Stimulated activated CD8-positive, alpha-beta memory T cell treated with anti-CD3 and anti-CD28 coated beads, Interleukin-7, amount 100 ng/mL, for 48 hours (primary cell): ENCODE data around the gene IPO9.
A peak's percentile ranks its signal among the peaks of the same experiment; 100 is the strongest.

Experiments used
- DNase-seq, 2 donors: peaks; one replicate each; pipeline ENCODE4 v3.0.0-alpha.2; 2020; ENCODE audit warnings: low read depth in 1 of 2; ENCODE audit errors: extremely low read depth in 1 of 2

IPO9 gene

DNA sequence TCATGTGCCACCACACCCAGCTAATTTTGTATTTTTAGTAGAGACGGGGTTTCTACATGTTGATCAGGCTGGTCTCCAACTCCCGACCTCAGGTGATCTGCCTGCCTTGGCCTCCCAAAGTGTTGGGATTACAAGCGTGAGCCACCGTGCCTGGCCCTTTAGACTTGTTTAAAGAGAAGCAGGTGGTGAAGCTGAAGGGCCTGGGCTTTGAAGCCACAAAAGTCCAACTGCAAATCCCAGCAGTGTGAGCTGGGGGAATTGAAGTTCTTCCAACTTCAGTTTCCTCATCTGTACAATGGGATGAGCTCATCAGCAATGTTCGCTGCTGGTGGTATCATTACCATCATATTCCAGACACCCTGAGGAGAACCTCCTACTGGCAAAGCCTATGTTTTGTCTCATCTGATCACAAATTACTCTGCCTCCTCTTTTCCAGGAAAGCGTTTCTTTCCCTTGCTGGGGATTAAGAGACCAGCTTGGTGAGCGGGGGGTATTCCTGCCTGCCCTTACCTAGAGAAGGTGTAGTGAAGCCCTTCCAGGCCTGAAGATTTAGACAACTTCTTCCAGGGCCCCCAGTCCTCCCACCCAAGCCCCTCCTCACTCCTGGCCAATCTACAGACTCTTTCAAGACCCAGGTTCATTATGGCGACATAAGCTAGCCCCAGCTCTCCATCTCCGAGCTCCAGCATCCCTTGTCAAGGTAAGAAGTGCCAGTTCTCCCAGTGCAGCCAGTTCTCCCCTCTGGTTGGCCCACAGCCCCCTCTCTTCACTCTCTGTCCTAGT, 57.3 kb downstream of the IPO9 start:
- no peak for DNase-seq

GRCh38 chr1:201887116-201887866, 58.3 kb downstream of the IPO9 start:
- no peak for DNase-seq

GRCh38 chr1:201888282-201889089, 59.5 kb downstream of the IPO9 start, which contains the start of gene SHISA4:
Gene SHISA4, plus strand, starts transcription at chr1:201888898. Its CDS starts 97 bp downstream, at chr1:201888995.
- no peak for DNase-seq

DNA sequence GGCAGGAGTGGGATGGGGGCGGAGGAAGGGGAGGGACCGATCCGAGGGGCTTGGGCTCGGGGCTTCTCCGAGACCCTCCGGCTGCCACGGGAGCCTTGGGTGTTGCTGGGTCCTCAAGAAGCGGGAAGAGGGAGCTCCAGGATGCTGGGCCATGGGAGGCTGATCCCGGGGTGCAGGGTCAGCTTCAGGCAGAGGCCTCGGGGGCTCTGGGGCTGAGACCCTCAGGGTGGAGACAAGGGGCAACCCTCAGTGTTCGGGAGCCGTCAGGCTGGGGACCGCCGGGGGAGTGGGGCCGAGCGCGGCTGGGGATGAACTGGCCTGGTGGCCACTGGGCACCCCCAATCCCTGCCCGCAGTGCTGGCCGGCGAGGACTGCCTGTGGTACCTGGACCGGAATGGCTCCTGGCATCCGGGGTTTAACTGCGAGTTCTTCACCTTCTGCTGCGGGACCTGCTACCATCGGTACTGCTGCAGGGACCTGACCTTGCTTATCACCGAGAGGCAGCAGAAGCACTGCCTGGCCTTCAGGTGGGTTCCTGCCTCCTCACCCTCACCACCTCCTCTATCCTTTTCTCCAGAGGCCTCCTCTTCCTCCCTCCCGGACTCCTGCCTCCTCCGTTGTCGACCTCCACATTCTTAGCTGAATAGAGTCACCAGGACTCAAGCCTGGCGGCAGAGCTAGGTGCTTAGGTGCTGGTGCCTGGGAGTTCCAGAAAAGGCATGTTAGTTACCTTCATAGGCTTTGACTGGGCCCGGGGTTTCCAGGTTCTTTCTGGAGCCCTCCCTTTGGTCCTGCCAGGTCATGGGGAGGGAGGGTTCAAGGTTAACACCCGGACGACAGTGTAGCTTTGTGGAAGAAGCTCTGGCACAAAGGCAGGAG, 60.4 kb downstream of the IPO9 start:
- DNase-seq = no peak

- no peak for DNase-seq
These were observed 61.3 kb downstream of the IPO9 start for GRCh38 chr1:201890223-201890622.

GRCh38 chr1:201890806-201891450, 62.0 kb downstream of the IPO9 start:
- no peak for DNase-seq

DNA sequence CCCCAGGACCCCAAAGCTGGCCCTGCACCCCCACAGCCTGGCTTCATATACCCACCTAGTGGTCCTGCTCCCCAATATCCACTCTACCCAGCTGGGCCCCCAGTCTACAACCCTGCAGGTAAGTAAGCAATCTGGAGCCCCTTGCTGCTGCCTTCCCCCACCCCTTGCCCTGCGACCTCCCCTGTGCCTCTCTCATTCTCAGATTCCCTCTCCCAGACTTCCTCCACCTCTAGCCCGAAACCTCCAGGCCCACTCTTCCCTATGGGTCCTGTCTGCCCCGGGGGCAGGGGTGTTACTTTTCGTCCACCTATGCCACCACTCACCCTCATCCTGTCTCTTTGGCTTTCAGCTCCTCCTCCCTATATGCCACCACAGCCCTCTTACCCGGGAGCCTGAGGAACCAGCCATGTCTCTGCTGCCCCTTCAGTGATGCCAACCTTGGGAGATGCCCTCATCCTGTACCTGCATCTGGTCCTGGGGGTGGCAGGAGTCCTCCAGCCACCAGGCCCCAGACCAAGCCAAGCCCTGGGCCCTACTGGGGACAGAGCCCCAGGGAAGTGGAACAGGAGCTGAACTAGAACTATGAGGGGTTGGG, 62.6 kb downstream of the IPO9 start:
- no peak for DNase-seq

GRCh38 chr1:201892211-201892610, 63.3 kb downstream of the IPO9 start:
- DNase-seq = no peak

- DNase-seq = no peak
These were observed 64.5 kb downstream of the IPO9 start for GRCh38 chr1:201893431-201893830.

- DNase-seq = no peak
These were observed 65.6 kb downstream of the IPO9 start for GRCh38 chr1:201894343-201895119.

DNA sequence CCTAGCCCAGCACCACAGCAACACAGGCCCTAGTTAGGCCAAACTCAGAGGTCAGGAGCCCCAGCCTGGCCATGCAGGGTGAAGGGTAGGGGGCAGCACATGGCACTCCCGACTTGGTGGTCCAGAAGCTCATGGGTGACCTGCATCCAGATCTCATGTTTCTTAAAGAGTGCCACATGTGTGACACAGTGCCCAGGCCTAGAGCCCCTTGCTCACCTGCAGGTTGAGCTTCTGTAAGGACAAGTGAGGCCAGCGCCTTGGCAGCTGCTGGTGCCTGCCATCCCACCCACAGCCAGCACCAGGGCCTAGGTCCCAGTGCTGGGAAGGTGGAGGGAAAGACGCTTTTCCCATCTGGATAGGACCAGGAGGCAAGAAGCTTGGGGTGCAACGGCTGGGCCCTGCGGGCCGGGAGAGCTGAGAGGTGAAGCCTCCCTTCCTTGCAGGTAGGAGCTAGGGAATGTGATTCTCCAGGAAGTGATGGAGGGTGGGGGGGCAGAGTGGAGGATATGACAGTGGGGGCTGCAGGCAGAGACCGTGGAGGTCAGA, 66.2 kb downstream of the IPO9 start:
- DNase-seq = no peak

- peak; percentile 76 to 78 for DNase-seq
These were observed 67.2 kb downstream of the IPO9 start for GRCh38 chr1:201895913-201896807.

GRCh38 chr1:201896951-201897391, 68.0 kb downstream of the IPO9 start:
- no peak for DNase-seq

GRCh38 chr1:201898240-201898894, 69.4 kb downstream of the IPO9 start:
- DNase-seq = no peak

- DNase-seq = no peak
These were observed 70.0 kb downstream of the IPO9 start for GRCh38 chr1:201898992-201899391.

- DNase-seq = no peak
These were observed 70.9 kb downstream of the IPO9 start for GRCh38 chr1:201899683-201900429.
